ENCODE data around the gene DTNBP1. TPM values are rescaled to one million over a fixed set of nuclear protein-coding genes. Genes with fewer than 3 reads are reported as not detected.

Gene DTNBP1
- total and polyA plus RNA-seq, 12 donors, result 4.2 to 17.1 (median 9.0) TPM

DNA sequence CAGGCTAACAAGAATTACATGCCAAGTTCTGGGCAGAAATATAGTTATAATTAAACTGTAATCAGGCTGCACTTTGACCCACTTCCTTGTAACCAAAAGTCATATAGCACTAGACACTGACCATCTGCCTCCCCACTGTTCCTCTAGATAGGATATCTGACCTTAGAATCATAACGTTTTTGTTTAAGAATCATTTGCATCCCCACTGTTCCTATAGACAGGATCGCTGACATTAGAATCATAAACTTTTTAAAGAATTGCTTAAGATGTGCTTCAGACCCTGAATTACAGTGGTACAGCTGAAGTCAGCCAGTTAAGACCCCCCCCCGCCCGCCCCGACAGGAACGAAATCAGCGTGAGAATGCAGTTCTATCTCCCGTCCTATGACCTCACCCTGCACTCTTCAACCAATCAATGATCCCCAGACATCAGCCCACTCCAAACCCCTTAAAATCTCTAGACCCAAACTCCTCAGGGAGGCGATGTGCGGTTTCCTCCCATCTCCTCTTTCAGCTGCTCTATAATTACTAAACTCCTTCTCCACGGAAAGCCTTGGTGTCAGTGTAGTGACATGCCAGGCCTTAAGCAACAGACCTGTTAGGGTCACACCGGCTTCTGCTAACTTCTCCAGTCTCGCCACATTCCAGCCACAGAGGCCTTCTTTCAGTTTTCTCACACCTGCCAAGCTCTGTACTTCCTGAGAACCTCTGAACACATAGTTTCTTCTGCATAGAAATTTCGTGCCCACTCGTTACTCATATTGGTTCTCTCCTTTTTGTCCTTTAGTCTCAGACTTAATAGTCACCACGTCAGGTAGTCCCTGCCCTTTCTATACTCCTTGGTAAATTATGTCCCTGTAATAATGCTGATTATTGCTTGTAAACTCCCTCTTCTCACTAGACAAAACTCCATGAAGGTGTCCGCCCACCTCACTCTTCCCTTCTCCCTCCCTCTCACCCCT, 93.5 kb downstream of the DTNBP1 start:
- Histone ChIP-seq H3K36me3 (replicated peaks in 1 of 2) (no peaks in the 10 kb centered on the region), H3K27ac (no peak overlapping the region), H3K9me3 (replicated peaks in 1 of 3) (no peaks in the 10 kb centered on the region), H3K4me3 (no peak overlapping the region), H3K27me3 (no peaks in the 10 kb centered on the region), H3K4me1 (replicated peaks in 1 of 2) (no peaks in the 10 kb centered on the region)
- 74 to 86% (median 82%) methylated on average over 17 of the region's 17 CpGs for WGBS, 4 donors
- TF ChIP-seq CTCF (IDR thresholded peaks at IDR 0.05) (no peak), POLR2A (IDR thresholded peaks at IDR 0.05) (no peak)
- intact Hi-C loops (cut with DNase I), result no loop called here
- DNase-seq, result no peak

- DNase-seq, result no peak
- Histone ChIP-seq H3K27me3 (no peaks in the 10 kb centered on the region), H3K9me3 (replicated peaks in 1 of 3) (no peaks in the 10 kb centered on the region), H3K27ac (no peak overlapping the region), H3K4me3 (no peak overlapping the region), H3K4me1 (replicated peaks in 1 of 2) (no peaks in the 10 kb centered on the region), H3K36me3 (replicated peaks in 1 of 2) (no peaks in the 10 kb centered on the region)
- 75 to 86% (median 80%) methylated on average over 1 of the region's 1 CpG for WGBS, 4 donors
- intact Hi-C loops (cut with DNase I), result no loop called here
- TF ChIP-seq CTCF (IDR thresholded peaks at IDR 0.05) (no peak), POLR2A (IDR thresholded peaks at IDR 0.05) (no peak)
These were observed 99.9 kb downstream of the DTNBP1 start for GRCh38 chr6:15562977-15563376.

DNA sequence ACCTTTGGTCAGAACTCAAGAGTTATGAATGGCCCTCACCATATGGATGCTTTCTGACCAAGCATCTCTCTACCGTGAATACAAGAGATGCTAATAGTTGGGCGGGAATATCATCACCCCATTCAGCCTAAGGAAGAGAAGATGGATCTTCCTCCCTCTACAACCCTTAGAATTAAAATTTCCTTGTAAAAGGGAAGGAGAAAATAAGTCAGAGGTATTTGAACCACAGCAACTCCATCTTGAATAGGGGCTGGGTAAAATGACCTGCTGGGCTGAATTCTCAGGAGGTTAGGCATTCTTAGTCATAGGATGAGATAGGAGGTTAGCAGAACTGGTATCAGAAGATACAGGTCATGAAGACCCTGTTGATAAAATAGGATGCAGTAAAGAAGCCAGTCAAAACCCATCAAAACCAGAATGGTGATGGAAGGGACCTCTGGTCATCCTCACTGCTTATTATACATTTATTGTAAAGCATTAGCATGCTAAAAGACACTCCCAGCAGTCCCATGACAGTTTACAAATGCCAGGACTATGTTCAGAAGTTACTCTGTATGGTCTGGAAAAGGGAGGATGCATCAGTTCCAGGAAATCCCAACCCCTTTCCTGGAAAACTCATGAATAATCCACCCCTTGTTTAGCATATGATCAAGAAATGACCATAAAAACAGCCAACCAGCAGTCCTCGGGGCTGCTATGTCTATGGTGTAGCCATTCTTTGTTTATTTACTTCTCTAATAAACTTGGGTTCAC, 101.2 kb downstream of the DTNBP1 start:
- no peaks in the 10 kb centered on the region for H3K4me1 ChIP-seq (replicated peaks in 1 of 2)
- no peak for DNase-seq
- H3K27ac ChIP-seq, result no peak overlapping the region
- TF ChIP-seq CTCF (IDR thresholded peaks at IDR 0.05) (no peak), POLR2A (IDR thresholded peaks at IDR 0.05) (no peak)
- no peaks in the 10 kb centered on the region for H3K36me3 ChIP-seq (replicated peaks in 1 of 2)
- H3K27me3 ChIP-seq, result no peaks in the 10 kb centered on the region
- 92 to 97% (median 95%) methylated on average over 3 of the region's 3 CpGs for WGBS, 4 donors
- no peak overlapping the region for H3K4me3 ChIP-seq
- intact Hi-C loops (cut with DNase I), result no loop called here
- no peaks in the 10 kb centered on the region for H3K9me3 ChIP-seq (replicated peaks in 1 of 3)

GRCh38 chr6:15560713-15561112, 102.1 kb downstream of the DTNBP1 start:
- 90 to 100% (median 95%) methylated on average over 1 of the region's 1 CpG for WGBS, 4 donors
- intact Hi-C loops (cut with DNase I), result no loop called here
- no peaks in the 10 kb centered on the region for H3K9me3 ChIP-seq (replicated peaks in 1 of 3)
- H3K27ac ChIP-seq, result no peak overlapping the region
- no peak for TF ChIP-seq POLR2A (IDR thresholded peaks at IDR 0.05)
- no peaks in the 10 kb centered on the region for H3K36me3 ChIP-seq (replicated peaks in 1 of 2)
- no peak overlapping the region for H3K4me3 ChIP-seq
- no peaks in the 10 kb centered on the region for H3K27me3 ChIP-seq
- H3K4me1 ChIP-seq (replicated peaks in 1 of 2), result no peaks in the 10 kb centered on the region
- no peak for DNase-seq

All from adrenal gland (tissue), 12 donors.